Measurements from ENCODE around the gene PYGB.

The PYGB gene

GRCh38 chr20:25321262-25321831 lies 73.5 kb downstream of the PYGB start:
- POLR2A ChIA-PET (ENCODE audit: low non-redundant PET) = no interaction called here
- peak overlapping the region; percentile 23; the same call in 1 of the 2 replicates for H3K27ac ChIP-seq
- CTCF ChIA-PET = interaction anchor here (0.6 kb wide), 1 partner anchor 22 kb away, joined by 4 read pairs; no protein-coding TSS in a partner anchor
- no peak for TF ChIP-seq CTCF (conservative IDR thresholded peaks at IDR 0.05; ENCODE audit: low read depth)
- DNase-seq (ENCODE audit: low spot score) = no peak

GRCh38 chr20:25321991-25322390 lies 74.1 kb downstream of the PYGB start:
- DNase-seq (ENCODE audit: low spot score) = no peak
- ChIA-PET CTCF (interaction anchor here (0.6 kb wide), 1 partner anchor 23 kb away, joined by 4 read pairs; no protein-coding TSS in a partner anchor), POLR2A (ENCODE audit: low non-redundant PET) (no interaction called here)
- no peak overlapping the region for H3K27ac ChIP-seq
- no peak for TF ChIP-seq CTCF (conservative IDR thresholded peaks at IDR 0.05; ENCODE audit: low read depth)

- CTCF ChIA-PET = no interaction called here
- no peak for DNase-seq (ENCODE audit: low spot score)
- 0 out of 2 replicates have a peak overlapping the region, but pooled peaks have one; percentile 0 for H3K27ac ChIP-seq
- no peak for TF ChIP-seq CTCF (conservative IDR thresholded peaks at IDR 0.05; ENCODE audit: low read depth)
- POLR2A ChIA-PET (ENCODE audit: low non-redundant PET) = no interaction called here
Measured at GRCh38 chr20:25323496-25324246, 75.8 kb downstream of the PYGB start.

GRCh38 chr20:25324412-25324811 lies 76.5 kb downstream of the PYGB start:
- DNase-seq (ENCODE audit: low spot score) = no peak
- TF ChIP-seq CTCF (conservative IDR thresholded peaks at IDR 0.05; ENCODE audit: low read depth) = no peak
- H3K27ac ChIP-seq = no peak overlapping the region
- POLR2A ChIA-PET (ENCODE audit: low non-redundant PET) = no interaction called here
- CTCF ChIA-PET = no interaction called here

- no peak for TF ChIP-seq CTCF (conservative IDR thresholded peaks at IDR 0.05; ENCODE audit: low read depth)
- CTCF ChIA-PET = no interaction called here
- DNase-seq (ENCODE audit: low spot score) = no peak
- no peak overlapping the region for H3K27ac ChIP-seq
- POLR2A ChIA-PET (ENCODE audit: low non-redundant PET) = no interaction called here
Measured at GRCh38 chr20:25325073-25325472, 77.2 kb downstream of the PYGB start.

- H3K27ac ChIP-seq = no peak overlapping the region
- DNase-seq (ENCODE audit: low spot score) = no peak
- ChIA-PET CTCF (interaction anchor here (0.6 kb wide), 1 partner anchor 72 kb away, joined by 3 read pairs; no protein-coding TSS in a partner anchor), POLR2A (ENCODE audit: low non-redundant PET) (no interaction called here)
- no peak for TF ChIP-seq CTCF (conservative IDR thresholded peaks at IDR 0.05; ENCODE audit: low read depth)
Measured at GRCh38 chr20:25325997-25326396, 78.1 kb downstream of the PYGB start.
